ENCODE results near the gene C6orf132. TPM values are rescaled to one million over a fixed set of nuclear protein-coding genes. Genes with fewer than 3 reads are reported as not detected.
"Not testable (repeated sequence)": the region's sequence is repeated elsewhere in the genome, so short reads cannot be mapped to it uniquely, and the experiment has no call there.

Gene C6orf132
- total RNA-seq, 1 donor from 2014 or later: 22.9 TPM

- no peak for DNase-seq (ENCODE audit: extremely low spot score, unreplicated experiment)
- Mint-ChIP-seq H3K27ac (peak overlapping the region; percentile 82), H3K36me3 (no peaks in the 10 kb centered on the region), H3K4me1 (ENCODE audit: unreplicated experiment) (peaks cover 10% of the 10 kb centered on the region), H3K27me3 (peaks cover 9% of the 10 kb centered on the region), H3K9me3 (no peaks in the 10 kb centered on the region), H3K4me3 (no peak overlapping the region)
- TF ChIP-seq, protein P1, sequence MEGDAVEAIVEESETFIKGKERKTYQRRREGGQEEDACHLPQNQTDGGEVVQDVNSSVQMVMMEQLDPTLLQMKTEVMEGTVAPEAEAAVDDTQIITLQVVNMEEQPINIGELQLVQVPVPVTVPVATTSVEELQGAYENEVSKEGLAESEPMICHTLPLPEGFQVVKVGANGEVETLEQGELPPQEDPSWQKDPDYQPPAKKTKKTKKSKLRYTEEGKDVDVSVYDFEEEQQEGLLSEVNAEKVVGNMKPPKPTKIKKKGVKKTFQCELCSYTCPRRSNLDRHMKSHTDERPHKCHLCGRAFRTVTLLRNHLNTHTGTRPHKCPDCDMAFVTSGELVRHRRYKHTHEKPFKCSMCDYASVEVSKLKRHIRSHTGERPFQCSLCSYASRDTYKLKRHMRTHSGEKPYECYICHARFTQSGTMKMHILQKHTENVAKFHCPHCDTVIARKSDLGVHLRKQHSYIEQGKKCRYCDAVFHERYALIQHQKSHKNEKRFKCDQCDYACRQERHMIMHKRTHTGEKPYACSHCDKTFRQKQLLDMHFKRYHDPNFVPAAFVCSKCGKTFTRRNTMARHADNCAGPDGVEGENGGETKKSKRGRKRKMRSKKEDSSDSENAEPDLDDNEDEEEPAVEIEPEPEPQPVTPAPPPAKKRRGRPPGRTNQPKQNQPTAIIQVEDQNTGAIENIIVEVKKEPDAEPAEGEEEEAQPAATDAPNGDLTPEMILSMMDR (conservative IDR thresholded peaks at IDR 0.05): no peak
Observed at GRCh38 chr6:42158011-42158410, 15.6 kb upstream of the C6orf132 start.

- TF ChIP-seq, protein P1 (conservative IDR thresholded peaks at IDR 0.05): no peak
- no peaks in the 10 kb centered on the region for H3K9me3 Mint-ChIP-seq
- H3K27me3 Mint-ChIP-seq: peaks cover 9% of the 10 kb centered on the region
- no peak for DNase-seq (ENCODE audit: extremely low spot score, unreplicated experiment)
- no peaks in the 10 kb centered on the region for H3K36me3 Mint-ChIP-seq
- H3K27ac Mint-ChIP-seq: no peak overlapping the region
- peaks cover 13% of the 10 kb centered on the region for H3K4me1 Mint-ChIP-seq (ENCODE audit: unreplicated experiment)
- H3K4me3 Mint-ChIP-seq: no peak overlapping the region
Observed at GRCh38 chr6:42156638-42157037, 14.2 kb upstream of the C6orf132 start.

GRCh38 chr6:42155293-42155692, 12.9 kb upstream of the C6orf132 start:
- Mint-ChIP-seq H3K4me3 (no peak overlapping the region), H3K9me3 (no peaks in the 10 kb centered on the region), H3K27me3 (peaks cover 6% of the 10 kb centered on the region), H3K27ac (no peak overlapping the region), H3K36me3 (no peaks in the 10 kb centered on the region), H3K4me1 (ENCODE audit: unreplicated experiment) (peaks cover 10% of the 10 kb centered on the region)
- TF ChIP-seq, protein P1 (conservative IDR thresholded peaks at IDR 0.05): no peak
- no peak for DNase-seq (ENCODE audit: extremely low spot score, unreplicated experiment)

DNA sequence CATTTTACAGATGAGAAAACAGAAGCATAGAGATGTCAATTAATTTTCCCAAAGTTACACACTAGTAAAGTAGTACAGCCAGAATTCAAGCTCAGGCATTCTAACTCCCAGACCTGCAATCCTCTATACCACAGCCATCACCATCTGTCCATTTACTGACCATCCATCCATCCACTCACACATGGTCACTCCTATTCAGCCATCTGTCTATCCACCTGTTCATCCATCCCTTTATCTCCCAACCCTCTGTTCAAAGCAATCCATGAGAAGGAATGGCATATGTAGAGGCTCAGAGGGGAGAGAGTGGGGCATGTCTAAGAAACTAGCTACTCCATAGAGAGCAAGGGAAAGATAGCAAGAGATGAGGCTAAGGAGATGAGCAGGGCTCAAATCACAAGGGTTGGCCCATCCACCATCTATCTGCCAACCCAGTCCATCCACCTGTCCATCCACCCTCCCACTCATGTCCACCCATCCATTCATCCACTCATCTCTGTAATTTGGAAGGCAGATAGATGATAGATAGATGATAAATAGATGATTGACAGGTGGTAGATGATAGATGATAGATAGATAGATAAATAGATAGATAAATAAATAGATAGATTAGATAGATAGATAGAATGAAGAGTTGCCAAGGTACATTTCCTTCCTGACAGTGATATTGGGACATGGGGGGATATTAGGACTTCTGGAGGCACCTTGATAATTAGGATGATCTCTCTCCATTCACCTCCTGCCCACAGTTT, 12.2 kb upstream of the C6orf132 start:
- Mint-ChIP-seq H3K4me1 (ENCODE audit: unreplicated experiment) (peaks cover 8% of the 10 kb centered on the region), H3K9me3 (no peaks in the 10 kb centered on the region), H3K27me3 (peaks cover 5% of the 10 kb centered on the region), H3K36me3 (no peaks in the 10 kb centered on the region), H3K4me3 (no peak overlapping the region), H3K27ac (no peak overlapping the region)
- DNase-seq (ENCODE audit: extremely low spot score, unreplicated experiment): no peak
- TF ChIP-seq, protein P1 (conservative IDR thresholded peaks at IDR 0.05): no peak

DNA sequence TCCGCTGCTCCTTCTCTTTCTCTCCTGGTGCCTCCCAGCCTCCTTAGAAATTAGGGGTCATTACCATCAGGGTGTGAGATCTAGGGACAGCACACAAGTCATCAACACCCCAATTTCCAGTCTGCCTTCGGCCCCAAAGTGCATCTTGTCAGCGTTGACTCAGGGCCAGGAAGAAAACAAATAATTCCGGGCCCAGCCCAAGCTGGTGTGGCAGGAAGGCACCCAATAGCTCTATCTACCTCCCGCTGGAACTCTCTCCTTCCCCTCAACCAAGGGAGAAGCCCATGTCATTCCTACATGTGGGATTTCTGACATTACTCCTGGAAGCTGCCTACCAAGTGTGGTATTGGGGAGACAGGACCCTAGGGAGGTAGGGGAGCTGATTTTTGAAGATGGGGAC, 11.5 kb upstream of the C6orf132 start:
- Mint-ChIP-seq H3K9me3 (no peaks in the 10 kb centered on the region), H3K4me1 (ENCODE audit: unreplicated experiment) (peaks cover 8% of the 10 kb centered on the region), H3K27ac (no peak overlapping the region), H3K27me3 (peaks cover 8% of the 10 kb centered on the region), H3K36me3 (no peaks in the 10 kb centered on the region), H3K4me3 (no peak overlapping the region)
- DNase-seq (ENCODE audit: extremely low spot score, unreplicated experiment): no peak
- TF ChIP-seq, protein P1 (conservative IDR thresholded peaks at IDR 0.05): no peak

- not testable (repeated sequence) for H3K4me1 Mint-ChIP-seq (ENCODE audit: unreplicated experiment); H3K9me3 Mint-ChIP-seq; DNase-seq (ENCODE audit: extremely low spot score, unreplicated experiment)
Observed at GRCh38 chr6:42152528-42153213, 10.3 kb upstream of the C6orf132 start.

More at GRCh38 chr6:42152528-42153213, 10.3 kb upstream of the C6orf132 start:
- H3K4me3 Mint-ChIP-seq, H3K27ac Mint-ChIP-seq, H3K27me3 Mint-ChIP-seq, H3K36me3 Mint-ChIP-seq: not testable (repeated sequence)

All from type B pancreatic cell (in vitro differentiated cells).